ENCODE data around the gene MYZAP. TPM values are rescaled to one million over a fixed set of nuclear protein-coding genes. Genes with fewer than 3 reads are reported as not detected.

The MYZAP gene
- polyA plus RNA-seq, 1 of the 3 experiments (the other 2 are of a cell fraction), result 0.07 TPM

- no peak for TF ChIP-seq SMC3 (IDR thresholded peaks at IDR 0.05; ENCODE audit: low read depth, low read length)
- TF ChIP-seq RFX5 (IDR thresholded peaks at IDR 0.05; ENCODE audit: low read length), result no peak
- TF ChIP-seq GABPA (IDR thresholded peaks at IDR 0.05; ENCODE audit: low read depth), result no peak
- TF ChIP-seq IRF3 (IDR thresholded peaks at IDR 0.05; ENCODE audit: low read depth, low read length), result no peak
- no peak for TF ChIP-seq TCF12 (IDR thresholded peaks at IDR 0.05)
- no peak for TF ChIP-seq USF2 (IDR thresholded peaks at IDR 0.05; ENCODE audit: borderline replicate concordance, low read depth, low read length)
- TF ChIP-seq, protein P1, sequence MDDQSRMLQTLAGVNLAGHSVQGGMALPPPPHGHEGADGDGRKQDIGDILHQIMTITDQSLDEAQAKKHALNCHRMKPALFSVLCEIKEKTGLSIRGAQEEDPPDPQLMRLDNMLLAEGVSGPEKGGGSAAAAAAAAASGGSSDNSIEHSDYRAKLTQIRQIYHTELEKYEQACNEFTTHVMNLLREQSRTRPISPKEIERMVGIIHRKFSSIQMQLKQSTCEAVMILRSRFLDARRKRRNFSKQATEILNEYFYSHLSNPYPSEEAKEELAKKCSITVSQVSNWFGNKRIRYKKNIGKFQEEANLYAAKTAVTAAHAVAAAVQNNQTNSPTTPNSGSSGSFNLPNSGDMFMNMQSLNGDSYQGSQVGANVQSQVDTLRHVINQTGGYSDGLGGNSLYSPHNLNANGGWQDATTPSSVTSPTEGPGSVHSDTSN (IDR thresholded peaks at IDR 0.05), result no peak
- no peak for TF ChIP-seq RCOR1 (IDR thresholded peaks at IDR 0.05; ENCODE audit: low read length)
- TF ChIP-seq TEAD4 (IDR thresholded peaks at IDR 0.05; ENCODE audit: borderline replicate concordance, insufficient read depth), result no peak
- no peak for TF ChIP-seq ELF1 (IDR thresholded peaks at IDR 0.05)
- no peak for TF ChIP-seq SIN3A (IDR thresholded peaks at IDR 0.05; ENCODE audit: borderline replicate concordance, low read depth, low read length)
- TF ChIP-seq, protein P2, sequence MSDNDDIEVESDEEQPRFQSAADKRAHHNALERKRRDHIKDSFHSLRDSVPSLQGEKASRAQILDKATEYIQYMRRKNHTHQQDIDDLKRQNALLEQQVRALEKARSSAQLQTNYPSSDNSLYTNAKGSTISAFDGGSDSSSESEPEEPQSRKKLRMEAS (IDR thresholded peaks at IDR 0.05; ENCODE audit: low read depth), result no peak
- TF ChIP-seq JUND (IDR thresholded peaks at IDR 0.05), result no peak
- TF ChIP-seq, protein P3, sequence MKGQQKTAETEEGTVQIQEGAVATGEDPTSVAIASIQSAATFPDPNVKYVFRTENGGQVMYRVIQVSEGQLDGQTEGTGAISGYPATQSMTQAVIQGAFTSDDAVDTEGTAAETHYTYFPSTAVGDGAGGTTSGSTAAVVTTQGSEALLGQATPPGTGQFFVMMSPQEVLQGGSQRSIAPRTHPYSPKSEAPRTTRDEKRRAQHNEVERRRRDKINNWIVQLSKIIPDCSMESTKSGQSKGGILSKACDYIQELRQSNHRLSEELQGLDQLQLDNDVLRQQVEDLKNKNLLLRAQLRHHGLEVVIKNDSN (IDR thresholded peaks at IDR 0.05; ENCODE audit: borderline replicate concordance, low read depth), result no peak
- TF ChIP-seq NRF1 (IDR thresholded peaks at IDR 0.05; ENCODE audit: low read depth, low read length), result no peak
- TF ChIP-seq FOXM1 (IDR thresholded peaks at IDR 0.05; ENCODE audit: low read depth), result no peak
- TF ChIP-seq RAD21 (IDR thresholded peaks at IDR 0.05; ENCODE audit: low read length), result no peak
- TF ChIP-seq ZBTB33 (IDR thresholded peaks at IDR 0.05; ENCODE audit: borderline replicate concordance, low read depth), result no peak
- TF ChIP-seq MEF2A (IDR thresholded peaks at IDR 0.05; ENCODE audit: borderline replicate concordance, low read depth), result no peak
- peaks cover 0 to 6% of the 10 kb centered on the region in 2 experiments; a peak in 2 of 4 replicates for H3K4me1 ChIP-seq (ENCODE audit: control insufficient read depth in 1 of 2, insufficient read depth in 2 of 2, low read depth in 1 of 2, low read length in 1 of 2)
- no peaks in the 10 kb centered on the region for H3K36me3 ChIP-seq (replicated peaks in 1 of 2; ENCODE audit: control insufficient read depth in 1 of 2, insufficient read depth in 2 of 2, low read length in 1 of 2)
- H3K9ac ChIP-seq, result no peak overlapping the region
- H3K27me3 ChIP-seq (ENCODE audit: insufficient read depth), result no peaks in the 10 kb centered on the region
- no peaks in the 10 kb centered on the region for H3F3A ChIP-seq (replicated peaks; ENCODE audit: insufficient read depth)
- no peaks in the 10 kb centered on the region for H3K9me3 ChIP-seq
- CTCF ChIA-PET, result interaction anchor here (0.6 to 11.4 kb wide), 51 partner anchors 9 to 1312 kb away, joined by 3 to 191 read pairs (median 4); partner anchors contain the start of genes MNS1 and POLR2M
- POLR2A ChIA-PET, result no interaction called here
- H3K4me3 ChIP-seq (ENCODE audit: low read depth in 2 of 2, low read length in 1 of 2), result peak overlapping the region in 1 of 2 experiments; percentile 17; a peak in 1 of 4 replicates
- H3K4me2 ChIP-seq, result no peak overlapping the region
- no peaks in the 10 kb centered on the region for H3K79me2 ChIP-seq (ENCODE audit: insufficient read depth)
- H3K9me2 ChIP-seq, result no peaks in the 10 kb centered on the region
- no peak for DNase-seq
- H4K20me1 ChIP-seq (ENCODE audit: insufficient read depth), result no peaks in the 10 kb centered on the region
- 4% methylated on average over 4 of the region's 4 CpGs for WGBS (ENCODE audit: low lambda C conversion rate)
- H3K27ac ChIP-seq (ENCODE audit: low read depth in 2 of 2, low read length in 1 of 2), result no peak overlapping the region
- no peak overlapping the region for H2AFZ ChIP-seq (ENCODE audit: low read depth)
These were observed 49.2 kb upstream of the MYZAP start for GRCh38 chr15:57542505-57542817.

All from SK-N-SH (cell line).